Activated naive CD8-positive, alpha-beta T cell treated with anti-CD3 and anti-CD28 coated beads for 36 hours (primary cell): ENCODE results near the gene SDR39U1. TPM values are rescaled to one million over a fixed set of nuclear protein-coding genes. Genes with fewer than 3 reads are reported as not detected.

Source experiments
- DNase-seq: peaks from one replicate; pipeline ENCODE4 v3.0.0; 2021
- H3K27ac Mint-ChIP-seq: one replicate; pipeline ENCODE4 v1.8.0; 2022; ENCODE audit warnings: mild to moderate bottlenecking, moderate library complexity, mixed read lengths
- H3K27me3 Mint-ChIP-seq: one replicate; pipeline ENCODE4 v1.8.0; 2022; ENCODE audit warnings: mild to moderate bottlenecking, mixed read lengths
- H3K36me3 Mint-ChIP-seq: one replicate; pipeline ENCODE4 v1.8.0; 2021; ENCODE audit warnings: mild to moderate bottlenecking, mixed read lengths
- H3K4me1 Mint-ChIP-seq: one replicate; pipeline ENCODE4 v1.8.0; 2021; ENCODE audit warnings: mixed read lengths
- H3K4me3 Mint-ChIP-seq: one replicate; pipeline ENCODE4 v1.8.0; 2022; ENCODE audit warnings: mild to moderate bottlenecking, moderate library complexity, mixed read lengths
- H3K9me3 Mint-ChIP-seq: one replicate; pipeline ENCODE4 v1.8.0; 2022; ENCODE audit warnings: mixed read lengths
- total RNA-seq, 2 experiments: library from RNA; stranded (reverse); gene quantifications; one replicate each; pipeline ENCODE4 v1.2.3, GENCODE V29; 2021

The SDR39U1 gene
- total RNA-seq, 2 experiments from 2014 or later, result 57.8 to 59.0 TPM

DNA sequence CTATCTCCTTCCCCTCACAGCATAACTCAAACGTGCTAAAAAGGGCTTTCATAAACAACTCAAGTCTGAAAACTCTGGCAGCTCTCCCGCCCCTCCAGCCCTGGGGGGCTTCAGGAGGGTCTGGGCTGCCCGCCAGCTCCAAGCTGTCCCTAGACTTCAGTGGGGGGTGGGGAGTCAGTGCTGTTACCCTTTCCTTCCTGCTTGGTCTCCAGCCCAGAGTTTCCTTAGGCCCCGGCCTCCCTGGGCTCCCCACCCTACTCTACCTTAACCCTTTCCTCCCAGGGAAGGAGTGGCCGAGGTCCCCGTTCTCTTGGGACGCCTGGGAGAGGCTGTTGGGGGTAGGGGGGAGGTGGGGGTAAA, 44.3 kb downstream of the SDR39U1 start:
- no peak for DNase-seq
- H3K9me3 Mint-ChIP-seq, result no peaks in the 10 kb centered on the region
- H3K4me1 Mint-ChIP-seq, result peaks cover 4% of the 10 kb centered on the region
- no peaks in the 10 kb centered on the region for H3K36me3 Mint-ChIP-seq
- H3K27ac Mint-ChIP-seq, result no peak overlapping the region
- no peak overlapping the region for H3K4me3 Mint-ChIP-seq
- peaks cover 5% of the 10 kb centered on the region for H3K27me3 Mint-ChIP-seq

- no peaks in the 10 kb centered on the region for H3K9me3 Mint-ChIP-seq
- DNase-seq, result no peak
- no peaks in the 10 kb centered on the region for H3K36me3 Mint-ChIP-seq
- H3K27ac Mint-ChIP-seq, result no peak overlapping the region
- H3K4me1 Mint-ChIP-seq, result peaks cover 4% of the 10 kb centered on the region
- no peak overlapping the region for H3K4me3 Mint-ChIP-seq
- peaks cover 5% of the 10 kb centered on the region for H3K27me3 Mint-ChIP-seq
Observed at GRCh38 chr14:24397639-24398292, 44.8 kb downstream of the SDR39U1 start.

DNA sequence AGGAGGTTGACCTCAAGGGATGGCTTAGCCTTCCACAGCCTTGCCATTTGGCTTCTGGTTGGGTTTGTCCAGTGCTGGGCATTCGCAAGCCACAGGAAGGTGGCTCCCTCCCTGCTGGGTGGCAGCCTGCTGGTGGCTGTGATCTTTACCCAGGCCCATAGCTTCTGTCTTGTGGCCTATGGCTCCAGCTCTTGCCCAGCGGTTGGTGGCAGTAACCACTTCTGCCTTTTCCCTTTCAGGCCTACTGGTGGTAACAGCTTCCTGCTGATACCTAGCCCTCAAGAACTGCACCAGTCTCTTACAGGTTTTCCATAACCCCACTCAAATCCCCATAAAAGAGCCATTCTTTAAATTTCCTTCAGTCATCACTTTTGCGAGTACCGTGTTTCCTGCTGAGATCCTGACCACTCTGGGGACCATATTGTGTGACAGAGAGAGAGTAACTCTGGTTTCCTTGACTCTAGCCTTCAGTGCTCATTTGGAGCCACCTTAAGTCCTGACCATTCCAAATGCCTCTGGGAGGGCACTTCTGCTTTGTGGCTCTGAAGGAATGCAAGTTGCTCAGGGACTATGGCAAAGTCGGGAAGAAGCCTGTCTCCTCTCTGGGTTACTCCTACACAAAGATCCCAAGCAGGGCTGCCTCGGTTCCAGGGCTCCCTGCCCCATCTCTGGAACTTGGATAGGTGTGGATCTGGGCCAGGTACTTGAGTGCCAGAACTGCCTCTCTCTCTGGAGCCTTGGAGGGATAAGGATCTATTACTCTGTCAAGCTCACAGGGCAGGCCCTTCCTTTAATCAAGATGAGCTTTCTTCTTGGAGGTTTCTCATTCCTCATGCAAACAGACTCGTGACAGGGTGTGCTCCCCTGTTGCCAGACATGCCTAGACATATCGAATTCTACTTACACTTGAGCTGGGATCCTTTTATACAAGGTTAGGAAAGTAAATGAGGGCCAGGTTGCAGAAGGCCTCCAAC, 46.7 kb downstream of the SDR39U1 start:
- Mint-ChIP-seq H3K4me1 (peaks cover 4% of the 10 kb centered on the region), H3K4me3 (no peak overlapping the region), H3K36me3 (no peaks in the 10 kb centered on the region), H3K9me3 (no peaks in the 10 kb centered on the region), H3K27me3 (peaks cover 10% of the 10 kb centered on the region), H3K27ac (no peak overlapping the region)
- no peak for DNase-seq

- H3K36me3 Mint-ChIP-seq, result no peaks in the 10 kb centered on the region
- H3K27me3 Mint-ChIP-seq, result peaks cover 8% of the 10 kb centered on the region
- DNase-seq, result no peak
- H3K4me3 Mint-ChIP-seq, result no peak overlapping the region
- no peak overlapping the region for H3K27ac Mint-ChIP-seq
- no peaks in the 10 kb centered on the region for H3K4me1 Mint-ChIP-seq
- no peaks in the 10 kb centered on the region for H3K9me3 Mint-ChIP-seq
Observed at GRCh38 chr14:24394275-24394674, 48.3 kb downstream of the SDR39U1 start.

- no peaks in the 10 kb centered on the region for H3K36me3 Mint-ChIP-seq
- H3K4me1 Mint-ChIP-seq, result no peaks in the 10 kb centered on the region
- DNase-seq, result no peak
- no peak overlapping the region for H3K4me3 Mint-ChIP-seq
- no peak overlapping the region for H3K27ac Mint-ChIP-seq
- no peaks in the 10 kb centered on the region for H3K9me3 Mint-ChIP-seq
- H3K27me3 Mint-ChIP-seq, result peaks cover 8% of the 10 kb centered on the region
Observed at GRCh38 chr14:24392325-24393091, 50.1 kb downstream of the SDR39U1 start.

GRCh38 chr14:24390701-24391468, 51.7 kb downstream of the SDR39U1 start:
- no peak for DNase-seq
- no peak overlapping the region for H3K27ac Mint-ChIP-seq
- H3K4me3 Mint-ChIP-seq, result no peak overlapping the region
- H3K27me3 Mint-ChIP-seq, result peaks cover 8% of the 10 kb centered on the region
- no peaks in the 10 kb centered on the region for H3K36me3 Mint-ChIP-seq
- no peaks in the 10 kb centered on the region for H3K4me1 Mint-ChIP-seq
- no peaks in the 10 kb centered on the region for H3K9me3 Mint-ChIP-seq

Other genes starting within 250 kb of the SDR39U1 start
- gene TM9SF1, start 247.3 kb downstream of the SDR39U1 start, total RNA-seq, result 10 to 100 TPM; 20.7 to 22.5 TPM
- not detected for gene TSSK4, start 237.1 kb downstream of the SDR39U1 start, total RNA-seq
- gene CHMP4A, start 229.3 kb downstream of the SDR39U1 start, total RNA-seq, result 10 to 100 TPM; 54.4 to 58.9 TPM
- 10 to 100 TPM; 19.4 to 20.9 TPM for gene MDP1, start 226.7 kb downstream of the SDR39U1 start, total RNA-seq
- gene NEDD8, start 210.4 kb downstream of the SDR39U1 start, total RNA-seq, result 100 to 1,000 TPM; 194 to 201 TPM
- 10 to 100 TPM; 44.5 to 48.4 TPM for gene GMPR2, start 209.8 kb downstream of the SDR39U1 start, total RNA-seq
- gene TINF2, start 200.2 kb downstream of the SDR39U1 start, total RNA-seq, result 10 to 100 TPM; 68.2 to 71.1 TPM
- gene TGM1, start 179.6 kb downstream of the SDR39U1 start, total RNA-seq, result 1 to 10 TPM; 2.6 to 3.3 TPM
- gene RABGGTA, start 171.2 kb downstream of the SDR39U1 start, total RNA-seq, result 10 to 100 TPM; 34.5 to 36.1 TPM
- gene DHRS1, start 143.0 kb downstream of the SDR39U1 start, total RNA-seq, result 1 to 10 TPM; 7.4 to 8.6 TPM
- 10 to 100 TPM; 40.9 to 45.0 TPM for gene NOP9, start 142.9 kb downstream of the SDR39U1 start, total RNA-seq
- gene CIDEB, start 134.8 kb downstream of the SDR39U1 start, total RNA-seq, result 1 to 10 TPM; 6.0 to 6.7 TPM
- gene LTB4R2, start 132.6 kb downstream of the SDR39U1 start, total RNA-seq, result 10 to 100 TPM; 11.5 TPM
- gene LTB4R, start 131.3 kb downstream of the SDR39U1 start, total RNA-seq, result 10 to 100 TPM in 1 of 2 experiments, 1 to 10 TPM in 1; 9.3 to 10.3 TPM
- gene ADCY4, start 107.7 kb downstream of the SDR39U1 start, total RNA-seq, result 1 to 10 TPM in 1 of 2 experiments, under 1 TPM in 1; 0.70 to 1.0 TPM
- gene RIPK3, start 102.8 kb downstream of the SDR39U1 start, total RNA-seq, result 1 to 10 TPM; 5.4 to 6.3 TPM
- 1 to 10 TPM in 1 of 2 experiments, under 1 TPM in 1; 0.54 to 1.1 TPM for gene NFATC4, start 74.6 kb downstream of the SDR39U1 start, total RNA-seq
- gene NYNRIN, start 43.8 kb downstream of the SDR39U1 start, total RNA-seq, result under 1 TPM; 0.08 to 0.10 TPM
- gene CBLN3, start 13.1 kb downstream of the SDR39U1 start, total RNA-seq, result 1 to 10 TPM; 5.5 to 6.4 TPM
- 10 to 100 TPM; 47.3 to 48.7 TPM for gene KHNYN, start 12.8 kb downstream of the SDR39U1 start, total RNA-seq
- under 1 TPM; 0.25 to 0.50 TPM for gene CMA1, start 65.5 kb upstream of the SDR39U1 start, total RNA-seq
- gene CTSG, start 133.5 kb upstream of the SDR39U1 start, total RNA-seq, result not detected
- 10 to 100 TPM; 48.1 to 51.4 TPM for gene GZMH, start 166.9 kb upstream of the SDR39U1 start, total RNA-seq
- gene GZMB, start 191.4 kb upstream of the SDR39U1 start, total RNA-seq, result 1,000 to 10,000 TPM; 1,271 to 1,284 TPM